ENCODE measurements around the gene ATXN2.

The ATXN2 gene

DNA sequence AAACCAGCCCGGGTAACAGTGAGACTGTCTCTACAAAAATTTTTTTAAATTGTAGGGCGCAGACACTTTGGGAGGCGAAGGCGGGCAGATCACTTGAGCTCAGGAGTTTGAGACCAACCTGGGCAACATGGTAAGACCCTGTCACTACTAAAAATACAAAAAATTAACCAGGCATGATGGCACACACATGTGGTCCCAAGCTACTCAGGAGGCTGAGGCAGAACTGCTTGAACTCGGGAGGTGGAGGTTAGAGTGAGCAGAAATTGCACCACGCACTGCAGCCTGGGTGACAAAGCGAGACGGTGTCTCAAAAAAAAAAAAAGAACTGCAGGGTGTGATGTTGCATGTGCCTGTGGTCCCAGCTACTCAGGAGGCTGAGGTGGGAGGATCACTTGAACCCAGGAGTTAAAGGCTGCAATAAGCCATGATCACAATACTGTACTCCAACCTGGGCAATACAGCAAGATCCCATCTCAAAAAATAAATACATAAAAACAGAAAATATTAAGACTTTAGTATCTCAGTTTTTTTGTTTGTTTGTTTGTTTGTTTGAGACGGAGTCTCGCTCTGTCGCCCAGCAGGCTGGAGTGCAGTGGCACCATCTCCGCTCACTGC, 16.9 kb downstream of the ATXN2 start:
- no peaks in the 10 kb centered on the region for H3K36me3 ChIP-seq (replicated peaks; ENCODE audit: insufficient read depth, low read length)
- TF ChIP-seq EZH2phosphoT487 (IDR thresholded peaks at IDR 0.05; ENCODE audit: low read length) (no peak), EZH2 (optimal IDR thresholded peaks at IDR 0.05; ENCODE audit: low read depth, low read length) (no peak)
- TF ChIP-seq, protein P1, sequence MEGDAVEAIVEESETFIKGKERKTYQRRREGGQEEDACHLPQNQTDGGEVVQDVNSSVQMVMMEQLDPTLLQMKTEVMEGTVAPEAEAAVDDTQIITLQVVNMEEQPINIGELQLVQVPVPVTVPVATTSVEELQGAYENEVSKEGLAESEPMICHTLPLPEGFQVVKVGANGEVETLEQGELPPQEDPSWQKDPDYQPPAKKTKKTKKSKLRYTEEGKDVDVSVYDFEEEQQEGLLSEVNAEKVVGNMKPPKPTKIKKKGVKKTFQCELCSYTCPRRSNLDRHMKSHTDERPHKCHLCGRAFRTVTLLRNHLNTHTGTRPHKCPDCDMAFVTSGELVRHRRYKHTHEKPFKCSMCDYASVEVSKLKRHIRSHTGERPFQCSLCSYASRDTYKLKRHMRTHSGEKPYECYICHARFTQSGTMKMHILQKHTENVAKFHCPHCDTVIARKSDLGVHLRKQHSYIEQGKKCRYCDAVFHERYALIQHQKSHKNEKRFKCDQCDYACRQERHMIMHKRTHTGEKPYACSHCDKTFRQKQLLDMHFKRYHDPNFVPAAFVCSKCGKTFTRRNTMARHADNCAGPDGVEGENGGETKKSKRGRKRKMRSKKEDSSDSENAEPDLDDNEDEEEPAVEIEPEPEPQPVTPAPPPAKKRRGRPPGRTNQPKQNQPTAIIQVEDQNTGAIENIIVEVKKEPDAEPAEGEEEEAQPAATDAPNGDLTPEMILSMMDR (IDR thresholded peaks at IDR 0.05; ENCODE audit: low read length): no peak
- H2AFZ ChIP-seq (ENCODE audit: low read length): no peak overlapping the region
- H3F3A ChIP-seq (ENCODE audit: insufficient read depth, low read length): no peaks in the 10 kb centered on the region
- no peak overlapping the region for H3K9ac ChIP-seq (ENCODE audit: low read length)
- no peak overlapping the region for H3K4me2 ChIP-seq (ENCODE audit: low read depth, low read length)
- no peak for DNase-seq
- H3K27me3 ChIP-seq (replicated peaks; ENCODE audit: insufficient read depth, low read length): no peaks in the 10 kb centered on the region
- no peaks in the 10 kb centered on the region for H3K9me3 ChIP-seq (replicated peaks; ENCODE audit: insufficient read depth, low read length)
- no peak overlapping the region for H3K4me3 ChIP-seq (ENCODE audit: low read length)
- H3K79me2 ChIP-seq (ENCODE audit: low read length): peaks cover 20% of the 10 kb centered on the region
- H4K20me1 ChIP-seq (ENCODE audit: insufficient read depth, low read length): no peaks in the 10 kb centered on the region
- no peak overlapping the region for H3K27ac ChIP-seq (ENCODE audit: low read length)
- H3K4me1 ChIP-seq (ENCODE audit: low read length): no peaks in the 10 kb centered on the region
- no peaks in the 10 kb centered on the region for H3K9me2 ChIP-seq (replicated peaks; ENCODE audit: insufficient read depth, low read length)

DNA sequence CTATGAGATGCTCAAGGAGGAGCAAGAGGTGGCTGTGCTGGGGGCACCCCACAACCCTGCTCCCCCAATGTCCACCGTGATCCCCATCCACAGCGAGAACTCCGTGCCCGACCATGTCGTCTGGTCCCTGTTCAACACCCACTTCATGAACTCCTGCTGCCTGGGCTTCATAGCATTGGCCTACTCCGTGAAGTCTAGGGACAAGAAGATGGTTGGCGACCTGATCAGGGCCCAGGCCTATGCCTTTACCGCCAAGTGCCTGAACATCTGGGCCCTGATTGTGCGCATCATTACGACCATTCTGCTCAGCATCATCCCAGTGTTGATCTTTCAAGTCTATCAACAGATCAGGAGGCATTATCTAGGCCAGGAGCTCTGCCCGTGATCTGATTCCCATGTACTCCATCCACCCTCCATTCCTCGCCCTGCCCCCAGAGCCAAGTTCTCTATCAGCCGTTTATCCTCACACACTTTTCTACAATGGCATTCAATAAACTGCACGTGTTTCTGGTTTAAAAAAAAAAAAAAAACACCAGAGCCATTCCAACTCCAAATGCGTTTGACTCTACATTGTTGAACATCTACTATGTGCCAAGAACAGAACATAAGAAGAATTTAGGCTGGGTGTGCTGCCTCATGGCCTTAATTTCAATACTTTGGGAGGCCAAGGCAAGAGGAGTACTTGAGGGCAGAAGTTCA, 17.5 kb downstream of the ATXN2 start:
- H3K36me3 ChIP-seq (replicated peaks; ENCODE audit: insufficient read depth, low read length): no peaks in the 10 kb centered on the region
- H3K9ac ChIP-seq (ENCODE audit: low read length): no peak overlapping the region
- no peak overlapping the region for H3K27ac ChIP-seq (ENCODE audit: low read length)
- TF ChIP-seq EZH2 (optimal IDR thresholded peaks at IDR 0.05; ENCODE audit: low read depth, low read length): no peak
- TF ChIP-seq, protein P1 (IDR thresholded peaks at IDR 0.05; ENCODE audit: low read length): no peak
- DNase-seq: no peak
- H3K9me3 ChIP-seq (replicated peaks; ENCODE audit: insufficient read depth, low read length): no peaks in the 10 kb centered on the region
- H3K4me3 ChIP-seq (ENCODE audit: low read length): no peak overlapping the region
- peaks cover 13% of the 10 kb centered on the region for H3K79me2 ChIP-seq (ENCODE audit: low read length)
- H3F3A ChIP-seq (ENCODE audit: insufficient read depth, low read length): no peaks in the 10 kb centered on the region
- no peak overlapping the region for H3K4me2 ChIP-seq (ENCODE audit: low read depth, low read length)
- H3K27me3 ChIP-seq (replicated peaks; ENCODE audit: insufficient read depth, low read length): no peaks in the 10 kb centered on the region
- no peaks in the 10 kb centered on the region for H3K9me2 ChIP-seq (replicated peaks; ENCODE audit: insufficient read depth, low read length)
- no peak overlapping the region for H2AFZ ChIP-seq (ENCODE audit: low read length)
- H4K20me1 ChIP-seq (ENCODE audit: insufficient read depth, low read length): no peaks in the 10 kb centered on the region
- H3K4me1 ChIP-seq (ENCODE audit: low read length): no peaks in the 10 kb centered on the region

DNA sequence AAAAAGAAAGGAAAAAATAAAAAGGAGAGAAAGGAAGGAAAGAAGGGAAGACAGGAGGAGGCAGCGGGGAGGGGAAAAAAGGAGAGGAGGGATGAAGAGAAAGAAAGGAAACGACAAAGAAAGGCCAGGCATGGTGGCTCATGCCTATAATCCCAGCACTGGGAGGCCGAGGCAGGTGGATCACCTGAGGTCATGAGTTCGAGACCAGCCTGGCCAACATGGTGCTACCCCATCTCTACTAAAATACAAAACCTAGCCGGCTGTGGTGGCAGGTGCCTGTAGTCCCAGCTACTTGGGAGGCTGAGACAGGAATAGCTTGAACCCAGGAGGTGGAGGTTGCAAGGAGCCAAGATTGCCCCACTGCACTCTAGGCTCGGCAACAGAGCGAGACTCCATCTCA, 18.4 kb downstream of the ATXN2 start:
- Histone ChIP-seq H3K9me3 (replicated peaks; ENCODE audit: insufficient read depth, low read length) (no peaks in the 10 kb centered on the region), H2AFZ (ENCODE audit: low read length) (no peak overlapping the region), H3K27ac (ENCODE audit: low read length) (no peak overlapping the region), H4K20me1 (ENCODE audit: insufficient read depth, low read length) (no peaks in the 10 kb centered on the region), H3K27me3 (replicated peaks; ENCODE audit: insufficient read depth, low read length) (no peaks in the 10 kb centered on the region), H3K79me2 (ENCODE audit: low read length) (peaks cover 12% of the 10 kb centered on the region; the same call in 1 of the 2 replicates), H3K4me2 (ENCODE audit: low read depth, low read length) (no peak overlapping the region), H3K4me1 (ENCODE audit: low read length) (no peaks in the 10 kb centered on the region), H3K36me3 (replicated peaks; ENCODE audit: insufficient read depth, low read length) (no peaks in the 10 kb centered on the region), H3K9ac (ENCODE audit: low read length) (no peak overlapping the region), H3F3A (ENCODE audit: insufficient read depth, low read length) (no peaks in the 10 kb centered on the region), H3K9me2 (replicated peaks; ENCODE audit: insufficient read depth, low read length) (no peaks in the 10 kb centered on the region), H3K4me3 (ENCODE audit: low read length) (no peak overlapping the region)
- no peak for TF ChIP-seq EZH2phosphoT487 (IDR thresholded peaks at IDR 0.05; ENCODE audit: low read length)
- TF ChIP-seq, protein P1 (IDR thresholded peaks at IDR 0.05; ENCODE audit: low read length): no peak
- no peak for TF ChIP-seq EZH2 (optimal IDR thresholded peaks at IDR 0.05; ENCODE audit: low read depth, low read length)
- DNase-seq: no peak

All from MM.1S (cell line).